Caco-2 (cell line): ENCODE data around the gene KLF6. TPM values are rescaled to one million over a fixed set of nuclear protein-coding genes. Genes with fewer than 3 reads are reported as not detected.

Source experiments
- BruUV-seq: library from RNA; stranded (reverse); fragments of 400-500 nt; replicated peaks from 2 replicates; lab custom pipeline; 2021; lab: Mats Ljungman, UMichigan
- CTCF ChIA-PET: fragments of 300-600 bp; sonication (Branson Sonifier 250); formaldehyde crosslinking; loops from one replicate; lab custom pipeline; 2022; ENCODE audit warnings: antibody characterized with exemption; lab: Charles Lee
- POLR2A ChIA-PET: fragments of 300-600 bp; sonication (Branson Sonifier 250); formaldehyde crosslinking; loops from one replicate; lab custom pipeline; 2022; ENCODE audit warnings: antibody characterized with exemption; lab: Charles Lee
- DNase-seq, 2 experiments: peaks; one replicate each; pipeline versions ENCODE4 v3.0.0 to v3.0.0-alpha.2; 2020 to 2022
- H3K27me3 ChIP-seq: replicated peaks from 2 replicates; pipeline ENCODE4 v1.6.0; 2011; ENCODE audit warnings: low read length; ENCODE audit not compliant: control insufficient read depth, insufficient read depth
- H3K36me3 ChIP-seq: 2 replicates; pipeline ENCODE4 v1.5.1; 2011; ENCODE audit warnings: low read length; ENCODE audit not compliant: control insufficient read depth, insufficient read depth
- H3K4me1 ChIP-seq: fragments of 250-450 bp; sonication (Bioruptor Pico); 2 replicates; pipeline ENCODE4 v1.5.1; 2020; ENCODE audit warnings: mild to moderate bottlenecking
- H3K4me3 ChIP-seq: 2 replicates; pipeline ENCODE4 v1.5.1; 2011; ENCODE audit warnings: low read depth, mild to moderate bottlenecking, control low read depth, low read length
- H3K9me3 ChIP-seq: fragments of 250-450 bp; sonication (Bioruptor Pico); 2 replicates; pipeline ENCODE4 v1.5.1; 2020; ENCODE audit warnings: mild to moderate bottlenecking, moderate library complexity
- H3K27ac Mint-ChIP-seq: one replicate; pipeline ENCODE4 v1.8.0; 2022; ENCODE audit warnings: mixed read lengths; ENCODE audit not compliant: unreplicated experiment
- H3K27me3 Mint-ChIP-seq: one replicate; pipeline ENCODE4 v1.8.0; 2022; ENCODE audit warnings: mixed read lengths; ENCODE audit not compliant: insufficient read depth, unreplicated experiment
- H3K36me3 Mint-ChIP-seq: one replicate; pipeline ENCODE4 v1.8.0; 2022; ENCODE audit warnings: mild to moderate bottlenecking, mixed read lengths; ENCODE audit not compliant: insufficient read depth, unreplicated experiment
- H3K4me1 Mint-ChIP-seq: one replicate; pipeline ENCODE4 v1.8.0; 2022; ENCODE audit warnings: low read depth, mixed read lengths; ENCODE audit not compliant: unreplicated experiment
- H3K4me3 Mint-ChIP-seq: one replicate; pipeline ENCODE4 v1.8.0; 2022; ENCODE audit warnings: mild to moderate bottlenecking, moderate library complexity, mixed read lengths; ENCODE audit not compliant: unreplicated experiment
- H3K9me3 Mint-ChIP-seq: one replicate; pipeline ENCODE4 v1.8.0; 2022; ENCODE audit warnings: mixed read lengths; ENCODE audit not compliant: unreplicated experiment
- intact Hi-C: fragments of 100-400 bp; cut with micrococcal nuclease; formaldehyde crosslinking; loops from one replicate; pipeline ENCODE4 v1.10.0; 2022; ENCODE audit not compliant: unreplicated experiment
- total RNA-seq: library from RNA; stranded (reverse); gene quantifications from 2 replicates; pipeline ENCODE4 v1.2.3, GENCODE V29; 2022
- TF ChIP-seq, protein P1 (sequence below), 2 experiments: fragments of 200-600 bp in 1 of 2; IDR thresholded peaks; 1 replicate in 1 of 2; 2 replicates in 1 of 2; pipeline versions ENCODE4 v1.5.1 to v1.8.0; 2011 to 2022; ENCODE audit warnings: antibody characterized with exemption in 1 of 2, control low read depth in 1 of 2, inconsistent platforms in 1 of 2, low read depth in 1 of 2, low read length in 1 of 2, mild to moderate bottlenecking in 1 of 2, moderate library complexity in 1 of 2; ENCODE audit not compliant: insufficient read depth in 1 of 2, severe bottlenecking in 1 of 2, unreplicated experiment in 1 of 2

The KLF6 gene
- total RNA-seq, 1 experiment from 2014 or later: 84.5 TPM

- H3K36me3 Mint-ChIP-seq: peaks cover 8% of the 10 kb centered on the region
- Histone ChIP-seq H3K4me3 (no peak overlapping the region), H3K36me3 (no peaks in the 10 kb centered on the region), H3K27me3 (no peaks in the 10 kb centered on the region), H3K4me1 (peaks cover 90% of the 10 kb centered on the region), H3K9me3 (no peaks in the 10 kb centered on the region)
- no peaks in the 10 kb centered on the region for H3K9me3 Mint-ChIP-seq
- peaks cover 74% of the 10 kb centered on the region for H3K4me1 Mint-ChIP-seq
- peak overlapping the region; percentile 53 for H3K4me3 Mint-ChIP-seq
- CTCF ChIA-PET: interaction anchor here (0.6 to 0.9 kb wide), 2 partner anchors 8 to 43 kb away, joined by 3 to 6 read pairs; partner anchors contain the start of gene KLF6
- no peak for DNase-seq
- H3K27me3 Mint-ChIP-seq: no peaks in the 10 kb centered on the region
- intact Hi-C loops: no loop called here
- H3K27ac Mint-ChIP-seq: peak overlapping the region; percentile 94
- POLR2A ChIA-PET: interaction anchor here (1.1 to 2.5 kb wide), 3 partner anchors 18 to 43 kb away, joined by 8 to 13 read pairs (median 8); partner anchors contain the start of gene KLF6
- TF ChIP-seq, protein P1, sequence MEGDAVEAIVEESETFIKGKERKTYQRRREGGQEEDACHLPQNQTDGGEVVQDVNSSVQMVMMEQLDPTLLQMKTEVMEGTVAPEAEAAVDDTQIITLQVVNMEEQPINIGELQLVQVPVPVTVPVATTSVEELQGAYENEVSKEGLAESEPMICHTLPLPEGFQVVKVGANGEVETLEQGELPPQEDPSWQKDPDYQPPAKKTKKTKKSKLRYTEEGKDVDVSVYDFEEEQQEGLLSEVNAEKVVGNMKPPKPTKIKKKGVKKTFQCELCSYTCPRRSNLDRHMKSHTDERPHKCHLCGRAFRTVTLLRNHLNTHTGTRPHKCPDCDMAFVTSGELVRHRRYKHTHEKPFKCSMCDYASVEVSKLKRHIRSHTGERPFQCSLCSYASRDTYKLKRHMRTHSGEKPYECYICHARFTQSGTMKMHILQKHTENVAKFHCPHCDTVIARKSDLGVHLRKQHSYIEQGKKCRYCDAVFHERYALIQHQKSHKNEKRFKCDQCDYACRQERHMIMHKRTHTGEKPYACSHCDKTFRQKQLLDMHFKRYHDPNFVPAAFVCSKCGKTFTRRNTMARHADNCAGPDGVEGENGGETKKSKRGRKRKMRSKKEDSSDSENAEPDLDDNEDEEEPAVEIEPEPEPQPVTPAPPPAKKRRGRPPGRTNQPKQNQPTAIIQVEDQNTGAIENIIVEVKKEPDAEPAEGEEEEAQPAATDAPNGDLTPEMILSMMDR (IDR thresholded peaks at IDR 0.05; ENCODE audit: insufficient read depth in 1 of 2, low read depth in 1 of 2, low read length in 1 of 2, severe bottlenecking in 1 of 2, unreplicated experiment in 1 of 2): no peak
- no TSS peak for BruUV-seq
Measured at GRCh38 chr10:3827768-3828403, 42.9 kb upstream of the KLF6 start.

GRCh38 chr10:3827266-3827665, 42.3 kb upstream of the KLF6 start:
- Histone ChIP-seq H3K9me3 (no peaks in the 10 kb centered on the region), H3K27me3 (no peaks in the 10 kb centered on the region), H3K4me3 (no peak overlapping the region), H3K4me1 (peaks cover 96% of the 10 kb centered on the region), H3K36me3 (no peaks in the 10 kb centered on the region)
- TF ChIP-seq, protein P1 (IDR thresholded peaks at IDR 0.05; ENCODE audit: insufficient read depth in 1 of 2, low read depth in 1 of 2, low read length in 1 of 2, severe bottlenecking in 1 of 2, unreplicated experiment in 1 of 2): no peak
- Mint-ChIP-seq H3K36me3 (peaks cover 8% of the 10 kb centered on the region), H3K27ac (peak overlapping the region; percentile 94), H3K4me3 (peak overlapping the region; percentile 53), H3K9me3 (no peaks in the 10 kb centered on the region), H3K4me1 (peaks cover 80% of the 10 kb centered on the region), H3K27me3 (no peaks in the 10 kb centered on the region)
- ChIA-PET CTCF (interaction anchor here (0.6 to 0.9 kb wide), 2 partner anchors 9 to 42 kb away, joined by 3 to 6 read pairs; partner anchors contain the start of gene KLF6), POLR2A (interaction anchor here (0.5 to 2.5 kb wide), 4 partner anchors 17 to 773 kb away, joined by 3 to 13 read pairs (median 8); partner anchors contain the start of gene KLF6)
- no TSS peak for BruUV-seq
- peak; percentile 51 to 70 for DNase-seq
- intact Hi-C loops: no loop called here

GRCh38 chr10:3825862-3826351, 40.9 kb upstream of the KLF6 start:
- TF ChIP-seq, protein P1 (IDR thresholded peaks at IDR 0.05; ENCODE audit: insufficient read depth in 1 of 2, low read depth in 1 of 2, low read length in 1 of 2, severe bottlenecking in 1 of 2, unreplicated experiment in 1 of 2): no peak
- Mint-ChIP-seq H3K27ac (peak overlapping the region; percentile 94), H3K36me3 (peaks cover 8% of the 10 kb centered on the region), H3K9me3 (no peaks in the 10 kb centered on the region), H3K4me1 (peaks cover 90% of the 10 kb centered on the region), H3K4me3 (no peak overlapping the region), H3K27me3 (no peaks in the 10 kb centered on the region)
- intact Hi-C loops: loop anchor here (1.0 to 2.0 kb wide), 8 partner anchors 16 to 85 kb away; partner anchors contain the start of gene KLF6
- H3K9me3 ChIP-seq: no peaks in the 10 kb centered on the region
- no peaks in the 10 kb centered on the region for H3K27me3 ChIP-seq
- DNase-seq: no peak
- ChIA-PET CTCF (no interaction called here), POLR2A (interaction anchor here (0.9 to 2.5 kb wide), 3 partner anchors 16 to 41 kb away, joined by 3 to 13 read pairs (median 4); partner anchors contain the start of gene KLF6)
- BruUV-seq: TSS peak; percentile 93
- H3K4me3 ChIP-seq: no peak overlapping the region
- H3K4me1 ChIP-seq: peaks cover 83% of the 10 kb centered on the region
- H3K36me3 ChIP-seq: no peaks in the 10 kb centered on the region
